ENCODE results near the gene CARMIL1.

Gene CARMIL1

DNA sequence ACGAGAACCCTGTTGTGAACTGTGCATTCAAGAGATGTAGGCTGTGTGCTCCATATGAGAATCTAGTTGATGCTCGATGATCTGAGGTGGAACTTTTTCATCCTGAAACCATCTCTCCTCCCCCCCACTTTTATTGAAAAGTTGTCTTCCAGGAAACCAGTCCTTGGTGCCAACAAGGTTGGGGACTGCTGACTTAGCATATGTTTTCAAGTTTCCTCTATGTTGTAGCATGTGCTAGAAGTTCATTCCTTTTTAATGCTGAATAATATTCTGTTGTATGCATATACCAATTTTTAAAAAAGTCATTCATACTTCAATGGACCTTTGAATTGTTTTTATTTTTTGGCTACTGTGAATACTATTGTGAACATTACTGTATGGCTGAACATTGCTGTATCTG, 27.2 kb downstream of the CARMIL1 start:
- no peak overlapping the region for H3K4me3 ChIP-seq (ENCODE audit: low read length)
- DNase-seq (ENCODE audit: low read depth), result no peak
- TF ChIP-seq CTCF (conservative IDR thresholded peaks at IDR 0.05; ENCODE audit: low read depth, low read length), result no peak

- TF ChIP-seq CTCF (conservative IDR thresholded peaks at IDR 0.05; ENCODE audit: low read depth, low read length), result no peak
- no peak overlapping the region for H3K4me3 ChIP-seq (ENCODE audit: low read length)
- DNase-seq (ENCODE audit: low read depth), result no peak
Observed at GRCh38 chr6:25307805-25308494, 28.8 kb downstream of the CARMIL1 start.

- no peak for TF ChIP-seq CTCF (conservative IDR thresholded peaks at IDR 0.05; ENCODE audit: low read depth, low read length)
- no peak for DNase-seq (ENCODE audit: low read depth)
- H3K4me3 ChIP-seq (ENCODE audit: low read length), result no peak overlapping the region
Observed at GRCh38 chr6:25309886-25310285, 30.7 kb downstream of the CARMIL1 start.

DNA sequence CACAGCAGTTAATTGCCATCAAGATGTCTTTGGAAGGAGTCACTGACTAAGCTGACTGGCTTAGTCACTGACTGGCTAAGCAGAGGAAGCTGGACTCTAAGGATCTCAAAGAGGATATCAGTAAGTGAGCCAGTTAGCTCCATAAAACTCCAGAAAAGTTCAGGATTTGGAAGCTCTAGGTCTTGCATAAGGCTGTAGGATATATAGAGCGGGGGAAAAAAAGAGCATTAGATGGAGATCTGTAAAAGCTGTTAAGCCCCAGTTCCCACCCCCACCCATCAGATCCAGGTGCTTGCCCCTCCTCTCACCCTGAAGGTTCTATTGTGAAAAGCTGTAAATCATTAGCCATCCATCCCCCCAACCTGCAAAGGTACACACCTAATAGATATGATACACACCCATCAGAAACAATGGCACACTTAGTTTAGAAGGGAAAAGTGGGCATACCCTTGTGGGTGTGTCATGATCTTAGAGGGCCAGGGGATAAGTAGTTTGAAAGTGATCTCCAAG, 32.2 kb downstream of the CARMIL1 start:
- no peak overlapping the region for H3K4me3 ChIP-seq (ENCODE audit: low read length)
- no peak for DNase-seq (ENCODE audit: low read depth)
- TF ChIP-seq CTCF (conservative IDR thresholded peaks at IDR 0.05; ENCODE audit: low read depth, low read length), result no peak

- no peak for TF ChIP-seq CTCF (conservative IDR thresholded peaks at IDR 0.05; ENCODE audit: low read depth, low read length)
- no peak overlapping the region for H3K4me3 ChIP-seq (ENCODE audit: low read length)
- DNase-seq (ENCODE audit: low read depth), result no peak
Observed at GRCh38 chr6:25312034-25312620, 33.0 kb downstream of the CARMIL1 start.

GRCh38 chr6:25312703-25313102, 33.5 kb downstream of the CARMIL1 start:
- no peak overlapping the region for H3K4me3 ChIP-seq (ENCODE audit: low read length)
- TF ChIP-seq CTCF (conservative IDR thresholded peaks at IDR 0.05; ENCODE audit: low read depth, low read length), result no peak
- DNase-seq (ENCODE audit: low read depth), result no peak
